IMR-90 (cell line): ENCODE measurements around the gene CMKLR1. TPM values are rescaled to one million over a fixed set of nuclear protein-coding genes. Genes with fewer than 3 reads are reported as not detected.
A peak's percentile ranks its signal among the peaks of the same experiment; 100 is the strongest.

Source experiments
- ATAC-seq: fragments of 200-7000 bp; cut with Tn5 transposase; 2 replicates; pipeline ENCODE4 v1.9.1; 2020; ENCODE audit warnings: low read depth, mild to moderate bottlenecking, moderate library complexity
- BruUV-seq: library from RNA; stranded (reverse); fragments of 400-500 nt; replicated peaks from 2 replicates; lab custom pipeline; 2021; lab: Mats Ljungman, UMichigan
- CTCF ChIA-PET: fragments of 300-600 bp; formaldehyde crosslinking; extraction: SDS; loops from one replicate; lab custom pipeline; 2021; ENCODE audit warnings: antibody characterized with exemption; lab: Yijun Ruan, JAX
- POLR2A ChIA-PET: fragments of 300-600 bp; sonication (Branson Sonifier 250); formaldehyde crosslinking; loops from one replicate; lab custom pipeline; 2022; ENCODE audit warnings: antibody characterized with exemption; ENCODE audit not compliant: unreplicated experiment; lab: Charles Lee
- DNase-seq: peaks from one replicate; pipeline ENCODE4 v3.0.0; 2013
- H2AFZ ChIP-seq: replicated peaks from 2 replicates; pipeline ENCODE3; 2013; ENCODE audit warnings: low read length, mild to moderate bottlenecking; ENCODE audit not compliant: poor library complexity
- H2AK5ac ChIP-seq: 2 replicates; pipeline ENCODE4 v1.6.1; 2013; ENCODE audit warnings: low read depth, low read length, inconsistent platforms
- H2AK9ac ChIP-seq: replicated peaks from 2 replicates; pipeline ENCODE3; 2013; ENCODE audit warnings: mild to moderate bottlenecking, low read depth, low read length, moderate library complexity; ENCODE audit not compliant: poor library complexity
- H2BK120ac ChIP-seq: 2 replicates; pipeline ENCODE4 v1.6.1; 2013; ENCODE audit warnings: low read depth, low read length, inconsistent platforms
- H2BK15ac ChIP-seq: 3 replicates; pipeline ENCODE4 v1.6.1; 2013; ENCODE audit warnings: low read depth, low read length, inconsistent platforms
- H2BK20ac ChIP-seq: 2 replicates; pipeline ENCODE4 v1.6.1; 2013; ENCODE audit warnings: low read depth, mild to moderate bottlenecking, inconsistent platforms, low read length, moderate library complexity
- H2BK5ac ChIP-seq: 2 replicates; pipeline ENCODE4 v1.6.1; 2013; ENCODE audit warnings: mild to moderate bottlenecking, low read depth, low read length, inconsistent platforms; ENCODE audit not compliant: poor library complexity, severe bottlenecking
- H3K14ac ChIP-seq: replicated peaks from 2 replicates; pipeline ENCODE4 v1.6.1; 2013; ENCODE audit warnings: low read depth, low read length, inconsistent platforms
- H3K18ac ChIP-seq: 2 replicates; pipeline ENCODE4 v1.6.1; 2013; ENCODE audit warnings: low read depth, low read length, control low read depth
- H3K23ac ChIP-seq: 2 replicates; pipeline ENCODE4 v1.6.1; 2013; ENCODE audit warnings: low read depth, low read length, inconsistent platforms
- H3K27ac ChIP-seq: 2 replicates; pipeline ENCODE4 v1.5.1; 2013; ENCODE audit warnings: mild to moderate bottlenecking, control low read depth, low read length; ENCODE audit not compliant: insufficient read depth
- H3K27me3 ChIP-seq: 2 replicates; pipeline ENCODE4 v1.6.1; 2013; ENCODE audit warnings: low read length; ENCODE audit not compliant: control insufficient read depth, insufficient read depth
- H3K36me3 ChIP-seq: 2 replicates; pipeline ENCODE4 v1.6.1; 2013; ENCODE audit warnings: low read length, mixed read lengths; ENCODE audit not compliant: control insufficient read depth, insufficient read depth
- H3K4ac ChIP-seq: 2 replicates; pipeline ENCODE4 v1.6.1; 2013; ENCODE audit warnings: low read depth, low read length, inconsistent platforms
- H3K4me1 ChIP-seq: 2 replicates; pipeline ENCODE4 v1.6.1; 2013; ENCODE audit warnings: low read length, mixed read lengths; ENCODE audit not compliant: control insufficient read depth, insufficient read depth
- H3K4me2 ChIP-seq: 2 replicates; pipeline ENCODE4 v1.6.1; 2013; ENCODE audit warnings: low read depth, mild to moderate bottlenecking, control low read depth, low read length, moderate library complexity
- H3K4me3 ChIP-seq: 2 replicates; pipeline ENCODE4 v1.5.1; 2013; ENCODE audit warnings: low read depth, mild to moderate bottlenecking, control low read depth, low read length, moderate library complexity; ENCODE audit not compliant: insufficient read depth
- H3K56ac ChIP-seq: 2 replicates; pipeline ENCODE4 v1.6.1; 2013; ENCODE audit warnings: low read length, inconsistent platforms; ENCODE audit not compliant: insufficient read depth; ENCODE audit errors: extremely low read depth
- H3K79me1 ChIP-seq, 2 experiments: 2 replicates each; pipeline ENCODE4 v1.6.1; 2013; ENCODE audit warnings: low read length in 2 of 2, inconsistent platforms in 1 of 2, low read depth in 1 of 2
- H3K9ac ChIP-seq: 2 replicates; pipeline ENCODE4 v1.6.1; 2013; ENCODE audit warnings: low read depth, low read length, control low read depth
- H3K9me1 ChIP-seq: 2 replicates; pipeline ENCODE4 v1.6.1; 2013; ENCODE audit warnings: low read length, inconsistent platforms; ENCODE audit not compliant: insufficient read depth
- H3K9me3 ChIP-seq: 2 replicates; pipeline ENCODE4 v1.6.1; 2013; ENCODE audit warnings: low read length; ENCODE audit not compliant: control insufficient read depth, insufficient read depth
- H4K20me1 ChIP-seq: 2 replicates; pipeline ENCODE4 v1.6.1; 2013; ENCODE audit warnings: low read length, inconsistent platforms; ENCODE audit not compliant: insufficient read depth
- H4K5ac ChIP-seq: 2 replicates; pipeline ENCODE4 v1.6.1; 2013; ENCODE audit warnings: mild to moderate bottlenecking, low read depth, low read length, control low read depth
- H4K8ac ChIP-seq, 2 experiments: 2 replicates each; pipeline ENCODE4 v1.6.1; 2013; ENCODE audit warnings: low read depth in 2 of 2, low read length in 2 of 2, control low read depth in 1 of 2, inconsistent platforms in 1 of 2
- H4K91ac ChIP-seq: 2 replicates; pipeline ENCODE4 v1.6.1; 2013; ENCODE audit warnings: low read depth, low read length, inconsistent platforms; ENCODE audit not compliant: insufficient read depth
- BHLHE40 ChIP-seq: fragments of 150-350 bp; IDR thresholded peaks from 2 replicates; pipeline ENCODE4 v1.6.1; 2016; ENCODE audit warnings: mild to moderate bottlenecking, low read depth, low read length
- CEBPB ChIP-seq: IDR thresholded peaks from 2 replicates; pipeline ENCODE4 v1.6.1; 2012; ENCODE audit warnings: low read depth, low read length, improper control_type of control experiment
- CHD1 ChIP-seq: IDR thresholded peaks from 2 replicates; pipeline ENCODE4 v1.6.1; 2012; ENCODE audit warnings: low read depth, low read length, improper control_type of control experiment
- FOS ChIP-seq: fragments of 150-350 bp; IDR thresholded peaks from 2 replicates; pipeline ENCODE4 v1.6.1; 2016; ENCODE audit warnings: low read depth, low read length
- MAFK ChIP-seq: IDR thresholded peaks from 2 replicates; pipeline ENCODE4 v1.6.1; 2012; ENCODE audit warnings: low read depth, low read length, improper control_type of control experiment
- MXI1 ChIP-seq: IDR thresholded peaks from 2 replicates; pipeline ENCODE4 v1.6.1; 2012; ENCODE audit warnings: low read depth, mild to moderate bottlenecking, low read length, moderate library complexity, borderline replicate concordance
- NFE2L2 ChIP-seq: fragments of 150-350 bp; IDR thresholded peaks from 2 replicates; pipeline ENCODE4 v1.6.1; 2016; ENCODE audit warnings: low read depth, mild to moderate bottlenecking, low read length
- POLR2A ChIP-seq: IDR thresholded peaks from 2 replicates; pipeline ENCODE4 v1.6.1; 2012; ENCODE audit warnings: mild to moderate bottlenecking, low read depth, low read length
- RAD21 ChIP-seq: IDR thresholded peaks from 2 replicates; pipeline ENCODE4 v1.6.1; 2012; ENCODE audit warnings: low read length, improper control_type of control experiment
- RCOR1 ChIP-seq: IDR thresholded peaks from 2 replicates; pipeline ENCODE4 v1.6.1; 2012; ENCODE audit warnings: mild to moderate bottlenecking, low read length, improper control_type of control experiment; ENCODE audit not compliant: insufficient replicate concordance
- RFX5 ChIP-seq: IDR thresholded peaks from 2 replicates; pipeline ENCODE4 v1.8.0; 2012; ENCODE audit warnings: low read depth, mild to moderate bottlenecking, low read length, moderate library complexity
- dilution Hi-C: fragments of 300-500 bp; cut with HindIII; formaldehyde crosslinking; loops from one replicate; pipeline ENCODE4 v1.14.3; 2018; ENCODE audit warnings: low sequenced_read_pairs; ENCODE audit not compliant: unreplicated experiment
- in situ Hi-C: fragments of 300-500 bp; cut with MboI; formaldehyde crosslinking; loops from 3 replicates; pipeline ENCODE4 v1.14.3; 2019; ENCODE audit warnings: low sequenced_read_pairs, inconsistent platforms, mixed read lengths
- intact Hi-C: fragments of 100-400 bp; cut with micrococcal nuclease; formaldehyde crosslinking; loops from 2 replicates; pipeline ENCODE4 v1.10.0; 2022
- polyA plus RNA-seq, 3 experiments: library from polyadenylated mRNA; depleted of rRNA; stranded (reverse); fragments of >200 nt; gene quantifications; 2 replicates each; pipeline ENCODE4 v1.2.3, GENCODE V29; 2012; ENCODE audit warnings: low replicate concordance in 1 of 3
- total RNA-seq: library from RNA; depleted of rRNA; stranded (reverse); fragments of >200 nt; gene quantifications from 2 replicates; pipeline ENCODE4 v1.2.3, GENCODE V29; 2012

CMKLR1 gene
- total and polyA plus RNA-seq, 2 of the 4 experiments (the other 2 are of a cell fraction), result not detected

- Histone ChIP-seq H4K91ac (no peak overlapping the region), H3K4me3 (no peak overlapping the region), H4K20me1 (no peaks in the 10 kb centered on the region), H2BK120ac (no peak overlapping the region), H3K18ac (no peak overlapping the region), H2BK5ac (no peak overlapping the region), H3K9me1 (no peaks in the 10 kb centered on the region), H3K27me3 (0 out of 2 replicates have a peak, but pooled peaks cover 2% of the 10 kb centered on the region), H3K9me3 (no peaks in the 10 kb centered on the region), H3K14ac (no peak overlapping the region), H3K56ac (no peak overlapping the region), H2AK9ac (no peak overlapping the region), H3K23ac (no peak overlapping the region), H2BK15ac (no peak overlapping the region), H3K27ac (no peak overlapping the region), H3K4ac (no peak overlapping the region), H4K8ac (no peak overlapping the region), H3K4me1 (no peaks in the 10 kb centered on the region), H2AK5ac (no peak overlapping the region), H3K9ac (no peak overlapping the region), H2AFZ (peak overlapping the region; percentile 10), H3K4me2 (no peak overlapping the region), H4K5ac (no peak overlapping the region), H3K36me3 (no peaks in the 10 kb centered on the region), H3K79me1 (no peaks in the 10 kb centered on the region), H2BK20ac (no peak overlapping the region)
- dilution Hi-C loops (no loop called here), intact Hi-C loops (no loop called here), in situ Hi-C loops (no loop called here)
- DNase-seq, result no peak
- TF ChIP-seq MXI1 (no peak), CHD1 (no peak), NFE2L2 (no peak), CEBPB (no peak), RFX5 (no peak), MAFK (no peak), RCOR1 (no peak), FOS (no peak), RAD21 (no peak), POLR2A (no peak), BHLHE40 (no peak)
- ChIA-PET CTCF (no interaction called here), POLR2A (no interaction called here)
- BruUV-seq, result no TSS peak
- ATAC-seq, result no peak
Measured at GRCh38 chr12:108321688-108322087, 17.4 kb downstream of the CMKLR1 start.
